Breast epithelium (tissue), 3 donors: ENCODE data around the gene PKNOX2.

Experiments
- CTCF ChIP-seq, 3 donors: fragments of 450-650 bp; IDR thresholded peaks; one replicate each; pipeline ENCODE4 v1.5.1; 2016 to 2017; ENCODE audit warnings: antibody characterized with exemption in 3 of 3, mild to moderate bottlenecking in 3 of 3, moderate library complexity in 3 of 3
- POLR2A ChIP-seq: fragments of 450-650 bp; IDR thresholded peaks from one replicate; pipeline ENCODE4 v1.6.1; 2016; ENCODE audit warnings: antibody characterized with exemption, mild to moderate bottlenecking, moderate library complexity

DNA sequence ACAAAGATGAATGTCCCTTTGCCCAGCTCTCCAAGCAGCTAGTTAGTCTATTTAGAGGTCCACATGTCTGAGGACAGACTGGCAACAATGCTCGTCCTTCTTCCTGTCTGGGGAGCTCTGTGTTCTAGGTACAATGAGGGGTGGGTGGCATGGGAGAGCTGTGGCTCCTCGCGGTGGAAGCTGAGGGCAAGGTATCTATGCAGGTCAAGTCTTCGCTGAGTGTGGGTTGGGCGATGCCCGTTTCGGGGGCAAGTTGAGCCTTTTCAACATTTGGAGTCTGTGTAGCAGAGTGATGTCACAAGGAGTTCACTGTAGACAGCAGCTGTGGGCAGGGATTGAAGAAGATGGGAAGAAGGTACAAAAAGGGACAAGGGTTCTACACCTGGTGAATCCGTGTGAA lies 168.3 kb downstream of the PKNOX2 start:
- no peak for TF ChIP-seq CTCF (IDR thresholded peaks at IDR 0.05)
- no peak for TF ChIP-seq POLR2A
